Lung (tissue), 12 donors: Measurements from ENCODE around the gene ERCC5. TPM values are rescaled to one million over a fixed set of nuclear protein-coding genes. Genes with fewer than 3 reads are reported as not detected.

Experiments used
- ATAC-seq: fragments of 200-7000 bp; cut with Tn5 transposase; one replicate; pipeline ENCODE4 v1.9.1; 2020; ENCODE audit warnings: moderate number of reproducible peaks; ENCODE audit not compliant: insufficient read depth, low FRiP score
- DNase-seq, 3 donors: peaks; one replicate each; pipeline ENCODE4 v3.0.0-alpha.2; 2013 to 2017
- H3K27ac ChIP-seq, 2 donors: one replicate each; pipeline ENCODE4 v1.5.1; 2013; ENCODE audit warnings: mild to moderate bottlenecking in 2 of 2, moderate library complexity in 2 of 2, control low read depth in 1 of 2, inconsistent platforms in 1 of 2, low read depth in 1 of 2, low read length in 1 of 2
- H3K27me3 ChIP-seq, 3 donors: one replicate each; pipeline ENCODE4 v1.5.1; 2013; ENCODE audit warnings: low read length in 2 of 3; ENCODE audit not compliant: control insufficient read depth in 3 of 3, insufficient read depth in 3 of 3
- H3K36me3 ChIP-seq, 4 donors: one replicate each; pipeline ENCODE4 v1.5.1; 2013; ENCODE audit warnings: low read length in 4 of 4, mild to moderate bottlenecking in 1 of 4, moderate library complexity in 1 of 4; ENCODE audit not compliant: control insufficient read depth in 4 of 4, insufficient read depth in 4 of 4
- H3K4me1 ChIP-seq, 5 donors: one replicate each; pipeline ENCODE4 v1.5.1; 2013; ENCODE audit warnings: low read length in 5 of 5, mild to moderate bottlenecking in 2 of 5, moderate library complexity in 1 of 5; ENCODE audit not compliant: control insufficient read depth in 5 of 5, insufficient read depth in 5 of 5
- H3K4me3 ChIP-seq: one replicate; pipeline ENCODE4 v1.5.1; 2013; ENCODE audit warnings: mild to moderate bottlenecking, control low read depth, moderate library complexity
- H3K9ac ChIP-seq, 2 donors: one replicate each; pipeline ENCODE4 v1.5.1; 2013; ENCODE audit warnings: low read length in 2 of 2, control low read depth in 1 of 2; ENCODE audit not compliant: insufficient read depth in 1 of 2
- H3K9me3 ChIP-seq, 4 donors: one replicate each; pipeline ENCODE4 v1.5.1; 2013; ENCODE audit warnings: low read length in 3 of 4, mild to moderate bottlenecking in 1 of 4, moderate library complexity in 1 of 4; ENCODE audit not compliant: control insufficient read depth in 4 of 4, insufficient read depth in 3 of 4
- CTCF ChIP-seq: IDR thresholded peaks from 2 replicates; pipeline ENCODE4 v1.5.1; 2012; ENCODE audit warnings: mild to moderate bottlenecking; ENCODE audit errors: control extremely low read depth, extremely low read depth
- WGBS, 2 donors: extraction: QIAGEN DNeasy Blood & Tissue Kit; methylation state at CpG; one replicate each; pipeline ENCODE4 v1.1.7; 2013; 5-methylcytosine and 5-hydroxymethylcytosine counted together
- polyA plus RNA-seq, 2 donors: library from polyadenylated mRNA; stranded (reverse); fragments of 200-250 nt; gene quantifications; one replicate each; pipeline ENCODE4 v1.2.1, GENCODE V29; 2013
- total RNA-seq, 2 donors: library from RNA; depleted of rRNA in 1 of 2; stranded (reverse); fragments of >200 nt in 1 of 2; gene quantifications; one replicate each; pipeline ENCODE4 v1.2.1, GENCODE V29; 2014 to 2021
- donor health status: control.
- donor health status: control.
- donor health status: Bipolar disorder and iron deficiency.
- donor health status: healthy.
- donor health status: DM: yes; HTN: yes; CAD: no.

Gene ERCC5
- total and polyA plus RNA-seq, 4 donors = 23.0 to 81.4 (median 58.0) TPM

- no peak for ATAC-seq
- no peak overlapping the region for H3K9ac ChIP-seq
- WGBS, 2 donors = 87% methylated on average over 5 of the region's 5 CpGs
- H3K27me3 ChIP-seq = no peaks in the 10 kb centered on the region
- H3K4me1 ChIP-seq = no peaks in the 10 kb centered on the region
- H3K27ac ChIP-seq = no peak overlapping the region
- no peak overlapping the region for H3K4me3 ChIP-seq
- no peaks in the 10 kb centered on the region for H3K9me3 ChIP-seq
- H3K36me3 ChIP-seq = no peaks in the 10 kb centered on the region
- no peak for DNase-seq
- no peak for TF ChIP-seq CTCF
Observed at GRCh38 chr13:102904408-102904862, 58.6 kb downstream of the ERCC5 start.

- Histone ChIP-seq H3K36me3 (no peaks in the 10 kb centered on the region), H3K4me3 (no peak overlapping the region), H3K27ac (no peak overlapping the region), H3K9me3 (no peaks in the 10 kb centered on the region), H3K4me1 (peaks cover 0 to 14% (median 0%) of the 10 kb centered on the region in 5 donors), H3K27me3 (no peaks in the 10 kb centered on the region), H3K9ac (no peak overlapping the region)
- ATAC-seq (no peak), DNase-seq (no peak)
- TF ChIP-seq CTCF = no peak
- 95 to 96% methylated on average over 7 of the region's 7 CpGs for WGBS, 2 donors
Observed at GRCh38 chr13:102905905-102906771, 60.3 kb downstream of the ERCC5 start.

GRCh38 chr13:102907016-102907756, 61.4 kb downstream of the ERCC5 start:
- no peak for TF ChIP-seq CTCF
- WGBS, 2 donors = 41 to 65% methylated on average over 2 of the region's 2 CpGs
- H3K27me3 ChIP-seq = no peaks in the 10 kb centered on the region
- no peak for DNase-seq
- no peaks in the 10 kb centered on the region for H3K36me3 ChIP-seq
- no peak overlapping the region for H3K27ac ChIP-seq
- no peak overlapping the region for H3K9ac ChIP-seq
- H3K9me3 ChIP-seq = no peaks in the 10 kb centered on the region
- H3K4me3 ChIP-seq = no peak overlapping the region
- no peak for ATAC-seq
- peaks cover 0 to 22% (median 0%) of the 10 kb centered on the region in 5 donors for H3K4me1 ChIP-seq
